Upper lobe of left lung (tissue), 6 donors: Measurements from ENCODE around the gene RETREG2. TPM values are rescaled to one million over a fixed set of nuclear protein-coding genes. Genes with fewer than 3 reads are reported as not detected.

ENCODE experiments used
- ATAC-seq, 2 donors: fragments of 200-7000 bp; cut with Tn5 transposase; one replicate each; pipeline ENCODE4 v1.9.1; 2022; ENCODE audit warnings: mild to moderate bottlenecking in 2 of 2, moderate library complexity in 2 of 2; ENCODE audit not compliant: low FRiP score in 2 of 2
- DNase-seq, 2 donors: peaks; one replicate each; pipeline ENCODE4 v3.0.0-alpha.2; 2019 to 2020
- H3K27ac ChIP-seq, 4 donors: fragments of 200-600 bp; sonication (generic); one replicate each; pipeline ENCODE4 v1.5.1; 2016 to 2019
- H3K27me3 ChIP-seq, 4 donors: fragments of 200-600 bp; sonication (generic); one replicate each; pipeline ENCODE4 v1.5.1; 2017 to 2019
- H3K36me3 ChIP-seq, 4 donors: fragments of 200-600 bp; sonication (generic); one replicate each; pipeline ENCODE4 v1.5.1; 2016 to 2019
- H3K4me1 ChIP-seq, 4 donors: fragments of 200-600 bp; sonication (generic); one replicate each; pipeline ENCODE4 v1.5.1; 2018 to 2019
- H3K4me3 ChIP-seq, 4 donors: fragments of 200-600 bp; sonication (generic); one replicate each; pipeline ENCODE4 v1.5.1; 2017 to 2019; ENCODE audit warnings: mild to moderate bottlenecking in 2 of 4, moderate library complexity in 1 of 4
- H3K9me3 ChIP-seq, 4 donors: fragments of 200-600 bp; sonication (generic); one replicate each; pipeline ENCODE4 v1.5.1; 2018 to 2019
- CTCF ChIP-seq, 6 experiments: fragments of 450-650 bp in 4 of 6; fragments of 200-600 bp in 2 of 6; sonication (generic) in 2 of 6; IDR thresholded peaks; one replicate each; pipeline ENCODE4 v1.5.1; 2016 to 2019; ENCODE audit warnings: antibody characterized with exemption in 6 of 6
- EP300 ChIP-seq, 4 donors: sonication (generic); formaldehyde crosslinking; IDR thresholded peaks; one replicate each; pipeline ENCODE4 v1.5.1; 2017; ENCODE audit warnings: antibody characterized with exemption in 4 of 4, control low read depth in 2 of 4
- POLR2A ChIP-seq, 4 donors: fragments of 450-650 bp; IDR thresholded peaks; one replicate each; pipeline ENCODE4 v1.5.1; 2016 to 2017; ENCODE audit warnings: antibody characterized with exemption in 4 of 4, mild to moderate bottlenecking in 2 of 4
- POLR2AphosphoS5 ChIP-seq, 2 donors: sonication (generic); formaldehyde crosslinking; IDR thresholded peaks; one replicate each; pipeline ENCODE4 v1.5.1; 2017; ENCODE audit warnings: antibody characterized with exemption in 2 of 2
- whole genome bisulfite sequencing, 2 donors: methylation state at CpG; one replicate each; pipeline ENCODE4 v1.1.5; 2017 to 2018; 5-methylcytosine and 5-hydroxymethylcytosine counted together
- total RNA-seq, 6 donors: library from RNA; depleted of rRNA in 4 of 6; stranded (reverse); fragments of >200 nt in 4 of 6; gene quantifications; one replicate each; pipeline versions ENCODE4 v1.1.0 to v1.2.1, GENCODE V29; 2016 to 2021
- donor health status: DM: no; HTN: no; CAD: no; lungs with moderate emphysema.
- donor health status: DM: no; HTN: yes; CAD: no; lungs with severe emphysema.

Gene RETREG2
- total RNA-seq, 6 donors from 2014 or later = 46.1 to 100 (median 60.5) TPM

DNA sequence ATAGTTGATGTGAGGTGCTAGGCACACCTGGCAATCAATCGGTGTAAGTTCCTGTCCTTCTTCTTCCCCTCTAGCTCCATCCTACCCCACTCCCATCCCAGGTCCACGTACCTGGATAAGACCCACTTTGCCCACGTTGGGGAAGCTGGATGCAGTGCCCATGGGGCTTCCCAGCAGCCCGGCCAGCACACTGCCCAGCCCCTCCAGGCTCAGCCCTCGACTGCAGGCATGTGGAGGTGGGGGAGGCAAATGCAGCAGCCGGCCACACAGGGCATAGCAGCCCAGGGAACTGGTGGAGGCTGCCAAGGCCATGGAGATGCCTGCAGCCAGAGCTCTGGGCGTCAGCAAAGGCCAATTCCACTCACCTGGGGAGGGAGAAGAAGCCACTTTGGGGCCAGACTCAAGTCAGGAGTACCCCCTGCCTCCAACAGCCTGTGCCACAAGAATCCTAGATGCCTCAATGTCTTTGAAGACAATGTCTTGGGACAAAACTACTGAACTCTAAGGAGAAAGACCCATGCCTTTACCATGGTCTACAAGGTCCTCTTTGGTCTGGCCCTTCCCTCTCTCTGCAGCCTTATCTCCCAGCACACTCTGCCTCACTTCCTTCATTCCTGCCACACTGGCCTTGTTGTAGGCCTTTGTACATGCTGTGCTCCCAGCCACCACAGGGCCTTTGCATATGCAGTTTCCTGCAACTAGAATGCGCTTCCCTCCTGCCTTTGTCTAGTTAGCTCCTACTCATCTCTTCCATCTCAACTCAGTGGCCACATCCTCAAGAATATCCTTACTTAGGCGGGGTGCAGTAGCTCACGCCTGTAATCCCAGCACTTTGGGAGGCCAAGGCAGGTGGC lies 12.8 kb upstream of the RETREG2 start:
- H3K9me3 ChIP-seq = no peaks in the 10 kb centered on the region
- H3K27ac ChIP-seq = no peak overlapping the region
- no peak for TF ChIP-seq POLR2AphosphoS5 (IDR thresholded peaks at IDR 0.05)
- TF ChIP-seq POLR2A (IDR thresholded peaks at IDR 0.05) = no peak
- no peak for TF ChIP-seq CTCF (IDR thresholded peaks at IDR 0.05)
- TF ChIP-seq EP300 (IDR thresholded peaks at IDR 0.05) = no peak
- ATAC-seq (no peak), DNase-seq (no peak)
- WGBS, 2 donors = 88 to 91% methylated on average over 8 to 10 of the region's 10 CpGs
- H3K4me3 ChIP-seq = no peak overlapping the region
- H3K36me3 ChIP-seq = no peaks in the 10 kb centered on the region
- H3K4me1 ChIP-seq = peaks cover 5 to 6% (median 5%) of the 10 kb centered on the region in 4 donors
- H3K27me3 ChIP-seq = no peaks in the 10 kb centered on the region

DNA sequence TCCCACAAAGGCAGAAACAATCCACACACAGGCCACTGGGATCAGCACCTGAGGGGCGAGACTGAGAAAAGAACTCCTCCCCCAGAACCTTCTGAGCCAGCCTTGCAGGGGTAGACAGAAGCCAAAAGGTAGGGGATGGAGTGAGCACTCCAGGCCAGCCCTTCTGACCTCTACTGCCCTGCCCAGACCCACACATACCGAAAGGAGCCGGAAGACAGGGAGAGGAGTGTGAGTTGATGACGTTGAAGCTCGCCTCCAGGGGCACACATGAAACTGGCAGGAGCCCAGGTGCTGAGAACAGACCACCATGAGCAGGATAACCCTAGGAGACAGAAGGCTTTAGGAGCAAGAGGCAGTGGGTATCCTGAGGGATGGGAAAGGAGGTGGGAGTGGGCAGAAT lies 10.1 kb upstream of the RETREG2 start:
- Histone ChIP-seq H3K4me1 (peaks cover 0 to 9% (median 8%) of the 10 kb centered on the region in 4 donors), H3K27me3 (no peaks in the 10 kb centered on the region), H3K9me3 (no peaks in the 10 kb centered on the region), H3K27ac (no peak overlapping the region), H3K36me3 (peaks cover 0 to 16% (median 11%) of the 10 kb centered on the region in 4 donors), H3K4me3 (no peak overlapping the region)
- ATAC-seq = no peak
- TF ChIP-seq EP300 (IDR thresholded peaks at IDR 0.05) = no peak
- TF ChIP-seq POLR2AphosphoS5 (IDR thresholded peaks at IDR 0.05) = no peak
- TF ChIP-seq CTCF (IDR thresholded peaks at IDR 0.05) = no peak
- no peak for TF ChIP-seq POLR2A (IDR thresholded peaks at IDR 0.05)
- 76 to 82% methylated on average over 5 of the region's 5 CpGs for WGBS, 2 donors
- DNase-seq = no peak

GRCh38 chr2:219168526-219168925 lies 9.5 kb upstream of the RETREG2 start:
- H3K27ac ChIP-seq = no peak overlapping the region
- DNase-seq = no peak
- WGBS, 2 donors = 38 to 53% methylated on average over 5 to 6 of the region's 6 CpGs
- H3K4me1 ChIP-seq = peaks cover 0 to 9% (median 8%) of the 10 kb centered on the region in 4 donors
- ATAC-seq = no peak
- H3K36me3 ChIP-seq = peaks cover 0 to 21% (median 16%) of the 10 kb centered on the region in 4 donors
- TF ChIP-seq POLR2AphosphoS5 (IDR thresholded peaks at IDR 0.05) = no peak
- no peak for TF ChIP-seq POLR2A (IDR thresholded peaks at IDR 0.05)
- TF ChIP-seq CTCF (IDR thresholded peaks at IDR 0.05) = no peak
- no peak for TF ChIP-seq EP300 (IDR thresholded peaks at IDR 0.05)
- H3K27me3 ChIP-seq = no peaks in the 10 kb centered on the region
- no peaks in the 10 kb centered on the region for H3K9me3 ChIP-seq
- H3K4me3 ChIP-seq = no peak overlapping the region

DNA sequence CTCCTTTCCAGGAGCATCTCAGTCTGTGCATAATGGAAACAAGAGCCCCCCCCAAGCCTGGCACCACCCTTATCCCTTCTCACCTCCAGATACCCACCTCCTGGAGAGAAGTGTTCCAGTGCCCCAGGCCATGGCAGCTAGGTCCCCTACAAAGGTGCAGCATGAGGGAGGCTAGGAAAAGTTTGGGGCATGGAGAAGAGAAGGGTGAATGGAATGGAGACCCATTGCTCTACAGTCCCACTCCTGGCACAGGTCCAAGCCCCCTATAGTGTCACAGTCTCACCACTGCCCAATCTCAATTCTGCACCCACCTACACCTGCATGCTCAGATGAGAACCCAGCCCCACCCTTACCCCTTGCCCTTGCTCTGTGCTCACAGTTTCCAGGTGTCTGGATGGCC lies 9.1 kb upstream of the RETREG2 start:
- H3K9me3 ChIP-seq = no peaks in the 10 kb centered on the region
- H3K4me1 ChIP-seq = peaks cover 0 to 12% (median 8%) of the 10 kb centered on the region in 4 donors
- H3K36me3 ChIP-seq = peaks cover 4 to 25% (median 20%) of the 10 kb centered on the region in 4 donors
- TF ChIP-seq POLR2A (IDR thresholded peaks at IDR 0.05) (no peak), CTCF (IDR thresholded peaks at IDR 0.05) (no peak), POLR2AphosphoS5 (IDR thresholded peaks at IDR 0.05) (no peak), EP300 (IDR thresholded peaks at IDR 0.05) (no peak)
- no peak overlapping the region for H3K27ac ChIP-seq
- H3K27me3 ChIP-seq = no peaks in the 10 kb centered on the region
- no peak overlapping the region for H3K4me3 ChIP-seq
- ATAC-seq (no peak), DNase-seq (peak in 1 of 2 donors; percentile 16)
